OCI-LY3 (cell line): ENCODE data around the gene RNH1.

Experiments
- EZH2phosphoT487 ChIP-seq: fragments of 200-600 bp; shearing (Covaris generic); IDR thresholded peaks from 2 replicates; pipeline ENCODE4 v1.6.1; 2018; ENCODE audit warnings: antibody characterized with exemption, mixed run types, low read depth
- TF ChIP-seq, protein P1 (sequence below): fragments of 200-600, 300-600 bp; sonication (generic); IDR thresholded peaks from 2 replicates; pipeline ENCODE4 v1.5.1; 2014; ENCODE audit warnings: antibody characterized with exemption, low read length, low read depth

- TF ChIP-seq, protein P1, sequence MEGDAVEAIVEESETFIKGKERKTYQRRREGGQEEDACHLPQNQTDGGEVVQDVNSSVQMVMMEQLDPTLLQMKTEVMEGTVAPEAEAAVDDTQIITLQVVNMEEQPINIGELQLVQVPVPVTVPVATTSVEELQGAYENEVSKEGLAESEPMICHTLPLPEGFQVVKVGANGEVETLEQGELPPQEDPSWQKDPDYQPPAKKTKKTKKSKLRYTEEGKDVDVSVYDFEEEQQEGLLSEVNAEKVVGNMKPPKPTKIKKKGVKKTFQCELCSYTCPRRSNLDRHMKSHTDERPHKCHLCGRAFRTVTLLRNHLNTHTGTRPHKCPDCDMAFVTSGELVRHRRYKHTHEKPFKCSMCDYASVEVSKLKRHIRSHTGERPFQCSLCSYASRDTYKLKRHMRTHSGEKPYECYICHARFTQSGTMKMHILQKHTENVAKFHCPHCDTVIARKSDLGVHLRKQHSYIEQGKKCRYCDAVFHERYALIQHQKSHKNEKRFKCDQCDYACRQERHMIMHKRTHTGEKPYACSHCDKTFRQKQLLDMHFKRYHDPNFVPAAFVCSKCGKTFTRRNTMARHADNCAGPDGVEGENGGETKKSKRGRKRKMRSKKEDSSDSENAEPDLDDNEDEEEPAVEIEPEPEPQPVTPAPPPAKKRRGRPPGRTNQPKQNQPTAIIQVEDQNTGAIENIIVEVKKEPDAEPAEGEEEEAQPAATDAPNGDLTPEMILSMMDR = no peak
- no peak for TF ChIP-seq EZH2phosphoT487
These were observed 53.0 kb downstream of the RNH1 start for GRCh38 chr11:454043-454442.
